Suprapubic skin (tissue), 4 donors: ENCODE data around the gene PHPT1. TPM values are rescaled to one million over a fixed set of nuclear protein-coding genes. Genes with fewer than 3 reads are reported as not detected.
"Not testable (repeated sequence)": the region's sequence is repeated elsewhere in the genome, so short reads cannot be mapped to it uniquely, and the experiment has no call there.

ENCODE experiments used
- DNase-seq, 2 donors: peaks; one replicate each; pipeline ENCODE4 v3.0.0-alpha.2; 2019; ENCODE audit warnings: low spot score in 2 of 2
- H3K27ac ChIP-seq: fragments of 200-600 bp; sonication (generic); one replicate; pipeline ENCODE4 v1.5.1; 2019
- H3K27me3 ChIP-seq: fragments of 200-600 bp; sonication (generic); one replicate; pipeline ENCODE4 v1.5.1; 2019
- H3K36me3 ChIP-seq: fragments of 200-600 bp; sonication (generic); one replicate; pipeline ENCODE4 v1.5.1; 2019
- H3K4me1 ChIP-seq: fragments of 200-600 bp; sonication (generic); one replicate; pipeline ENCODE4 v1.5.1; 2019
- H3K4me3 ChIP-seq: fragments of 200-600 bp; sonication (generic); one replicate; pipeline ENCODE4 v1.5.1; 2019; ENCODE audit warnings: mild to moderate bottlenecking
- H3K9me3 ChIP-seq: fragments of 200-600 bp; sonication (generic); one replicate; pipeline ENCODE4 v1.5.1; 2019
- EP300 ChIP-seq: sonication (generic); formaldehyde crosslinking; IDR thresholded peaks from one replicate; pipeline ENCODE4 v1.6.1; 2017; ENCODE audit warnings: antibody characterized with exemption
- POLR2A ChIP-seq, 2 donors: fragments of 450-650 bp; IDR thresholded peaks; one replicate each; pipeline ENCODE4 v1.6.1; 2017; ENCODE audit warnings: antibody characterized with exemption in 2 of 2, mild to moderate bottlenecking in 2 of 2, moderate library complexity in 2 of 2
- POLR2AphosphoS5 ChIP-seq, 3 donors: sonication (generic); formaldehyde crosslinking; IDR thresholded peaks; one replicate each; pipeline ENCODE4 v1.6.1; 2017; ENCODE audit warnings: antibody characterized with exemption in 3 of 3
- WGBS: methylation state at CpG from one replicate; pipeline ENCODE4 v1.1.5; 2018; 5-methylcytosine and 5-hydroxymethylcytosine counted together
- total RNA-seq, 4 donors: library from RNA; depleted of rRNA; stranded (reverse); fragments of >200 nt; gene quantifications; one replicate each; pipeline ENCODE4 v1.1.0, GENCODE V29; 2016
- TF ChIP-seq, protein P1 (sequence below), 2 donors: fragments of 200-600 bp in 1 of 2; fragments of 450-650 bp in 1 of 2; sonication (generic) in 1 of 2; IDR thresholded peaks; one replicate each; pipeline ENCODE4 v1.5.1; 2016 to 2019; ENCODE audit warnings: antibody characterized with exemption in 2 of 2, mild to moderate bottlenecking in 1 of 2, moderate library complexity in 1 of 2

Gene PHPT1
- total RNA-seq, 4 donors from 2014 or later, result 41.9 to 64.2 (median 46.6) TPM

DNA sequence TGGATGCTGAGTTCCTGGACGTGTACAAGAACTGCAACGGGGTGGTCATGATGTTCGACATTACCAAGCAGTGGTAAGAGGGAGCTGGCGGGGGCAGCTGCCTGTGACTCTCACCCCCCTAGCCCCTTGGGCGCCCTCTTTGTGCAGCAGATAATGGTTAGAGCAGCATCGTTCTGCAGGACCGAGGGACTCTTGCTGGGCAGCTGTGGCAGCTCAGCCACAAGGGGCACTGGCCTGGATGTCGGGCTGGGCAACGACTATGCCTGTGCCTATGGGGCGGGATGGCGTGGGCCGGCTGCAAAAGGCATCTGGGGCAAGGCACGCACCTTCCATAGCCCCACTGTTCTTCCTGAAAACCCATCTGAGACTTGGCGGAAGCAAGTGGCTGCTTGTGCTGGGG is 19.8 kb upstream of the PHPT1 start:
- H3K27ac ChIP-seq, result no peak overlapping the region
- H3K36me3 ChIP-seq, result peaks cover 92% of the 10 kb centered on the region
- no peak for DNase-seq
- TF ChIP-seq POLR2AphosphoS5 (IDR thresholded peaks at IDR 0.05), result no peak
- no peak for TF ChIP-seq POLR2A (IDR thresholded peaks at IDR 0.05)
- TF ChIP-seq EP300, result no peak
- TF ChIP-seq, protein P1, sequence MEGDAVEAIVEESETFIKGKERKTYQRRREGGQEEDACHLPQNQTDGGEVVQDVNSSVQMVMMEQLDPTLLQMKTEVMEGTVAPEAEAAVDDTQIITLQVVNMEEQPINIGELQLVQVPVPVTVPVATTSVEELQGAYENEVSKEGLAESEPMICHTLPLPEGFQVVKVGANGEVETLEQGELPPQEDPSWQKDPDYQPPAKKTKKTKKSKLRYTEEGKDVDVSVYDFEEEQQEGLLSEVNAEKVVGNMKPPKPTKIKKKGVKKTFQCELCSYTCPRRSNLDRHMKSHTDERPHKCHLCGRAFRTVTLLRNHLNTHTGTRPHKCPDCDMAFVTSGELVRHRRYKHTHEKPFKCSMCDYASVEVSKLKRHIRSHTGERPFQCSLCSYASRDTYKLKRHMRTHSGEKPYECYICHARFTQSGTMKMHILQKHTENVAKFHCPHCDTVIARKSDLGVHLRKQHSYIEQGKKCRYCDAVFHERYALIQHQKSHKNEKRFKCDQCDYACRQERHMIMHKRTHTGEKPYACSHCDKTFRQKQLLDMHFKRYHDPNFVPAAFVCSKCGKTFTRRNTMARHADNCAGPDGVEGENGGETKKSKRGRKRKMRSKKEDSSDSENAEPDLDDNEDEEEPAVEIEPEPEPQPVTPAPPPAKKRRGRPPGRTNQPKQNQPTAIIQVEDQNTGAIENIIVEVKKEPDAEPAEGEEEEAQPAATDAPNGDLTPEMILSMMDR (IDR thresholded peaks at IDR 0.05), result no peak
- 97% methylated on average over 12 of the region's 14 CpGs for WGBS
- no peak overlapping the region for H3K4me3 ChIP-seq
- no peaks in the 10 kb centered on the region for H3K4me1 ChIP-seq
- H3K27me3 ChIP-seq, result no peaks in the 10 kb centered on the region
- no peaks in the 10 kb centered on the region for H3K9me3 ChIP-seq

DNA sequence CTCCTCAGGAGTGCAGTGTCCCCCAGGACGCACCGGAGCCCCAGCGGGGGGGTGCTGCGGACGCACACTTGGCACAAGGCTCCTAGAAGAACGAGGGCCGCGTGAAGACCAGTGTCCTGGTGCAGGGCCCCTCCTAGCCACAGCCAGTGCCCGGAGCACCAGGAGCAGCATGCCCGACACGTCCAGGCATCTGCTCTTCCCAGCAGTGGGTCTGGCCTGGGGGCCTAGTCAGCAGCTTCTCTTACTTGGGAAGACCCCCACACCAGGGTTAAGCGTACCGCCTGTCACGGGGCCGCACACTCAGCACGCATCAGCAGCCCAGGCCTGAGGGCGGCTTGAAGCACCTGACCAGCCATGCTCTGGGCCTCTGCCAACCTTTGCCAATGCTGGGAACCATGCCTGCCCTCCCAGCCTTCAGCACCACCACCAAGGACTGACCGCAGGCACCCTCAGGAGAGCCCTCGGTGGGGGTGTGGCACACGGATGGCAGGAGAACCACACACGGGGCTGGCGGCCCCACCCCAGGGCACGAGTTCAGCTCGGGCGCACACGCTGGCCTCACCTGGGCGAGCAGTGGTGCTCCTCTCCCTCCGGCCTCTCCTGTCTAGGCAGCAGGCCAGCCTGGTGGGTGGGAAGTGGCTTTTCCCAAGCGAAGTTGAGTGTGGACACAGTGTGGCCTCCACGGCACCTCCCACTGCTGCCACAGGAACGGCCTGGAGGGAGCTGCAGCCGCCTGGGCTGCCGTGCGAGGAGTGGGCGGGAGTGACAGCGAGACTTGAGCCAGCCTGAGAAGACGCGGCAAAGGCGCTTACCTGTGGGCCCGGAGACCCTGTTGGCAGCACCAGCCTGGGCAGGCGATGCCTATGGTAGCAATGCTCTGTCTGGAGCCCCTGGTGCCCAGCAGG is 19.0 kb upstream of the PHPT1 start:
- Histone ChIP-seq H3K36me3 (peaks cover 84% of the 10 kb centered on the region), H3K9me3 (no peaks in the 10 kb centered on the region), H3K4me3 (no peak overlapping the region), H3K27ac (no peak overlapping the region), H3K27me3 (no peaks in the 10 kb centered on the region), H3K4me1 (no peaks in the 10 kb centered on the region)
- TF ChIP-seq POLR2AphosphoS5 (IDR thresholded peaks at IDR 0.05) (no peak), EP300 (no peak), POLR2A (IDR thresholded peaks at IDR 0.05) (no peak)
- TF ChIP-seq, protein P1 (IDR thresholded peaks at IDR 0.05), result no peak
- 98% methylated on average over 9 of the region's 41 CpGs for WGBS
- no peak for DNase-seq

DNA sequence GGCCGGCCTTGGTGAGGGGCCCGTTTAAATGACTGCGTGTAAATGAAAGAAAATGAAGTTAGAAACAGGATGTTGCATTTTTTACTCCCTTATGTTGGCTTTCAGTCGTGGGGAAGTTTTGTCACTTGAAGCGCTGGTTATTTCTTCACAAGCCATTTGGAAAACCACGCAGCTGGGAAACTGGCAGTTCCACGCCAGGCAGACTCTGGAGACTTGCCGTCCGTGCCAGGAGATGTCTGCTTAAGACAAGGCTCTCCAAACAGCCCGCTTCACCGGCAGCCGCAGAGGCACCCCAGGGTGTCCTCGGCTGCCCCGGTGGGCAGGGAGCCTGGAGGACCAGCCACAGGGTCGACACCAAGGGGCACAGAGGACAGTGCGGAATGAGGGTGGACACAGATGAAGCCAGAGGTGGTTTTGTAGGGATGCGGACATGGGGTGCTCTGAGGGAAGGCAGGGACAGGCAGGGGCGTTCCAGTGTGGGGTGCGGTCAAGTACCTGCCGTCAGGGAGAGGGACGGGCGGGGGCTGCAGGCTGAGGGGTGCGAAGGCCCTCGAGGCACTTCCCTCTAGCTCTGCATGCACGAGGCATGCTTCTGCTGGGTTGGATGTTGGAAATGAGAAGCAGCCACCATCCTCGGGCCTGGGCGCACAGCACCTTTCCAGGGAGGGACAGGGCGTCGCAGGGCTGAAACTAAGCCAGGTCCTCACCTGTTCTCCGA is 18.0 kb upstream of the PHPT1 start:
- 90% methylated on average over 28 of the region's 30 CpGs for WGBS
- Histone ChIP-seq H3K4me3 (no peak overlapping the region), H3K27me3 (no peaks in the 10 kb centered on the region), H3K36me3 (peaks cover 80% of the 10 kb centered on the region), H3K27ac (no peak overlapping the region), H3K9me3 (no peaks in the 10 kb centered on the region), H3K4me1 (no peaks in the 10 kb centered on the region)
- no peak for DNase-seq
- TF ChIP-seq, protein P1 (IDR thresholded peaks at IDR 0.05), result no peak
- no peak for TF ChIP-seq POLR2A (IDR thresholded peaks at IDR 0.05)
- TF ChIP-seq EP300, result no peak
- no peak for TF ChIP-seq POLR2AphosphoS5 (IDR thresholded peaks at IDR 0.05)

DNA sequence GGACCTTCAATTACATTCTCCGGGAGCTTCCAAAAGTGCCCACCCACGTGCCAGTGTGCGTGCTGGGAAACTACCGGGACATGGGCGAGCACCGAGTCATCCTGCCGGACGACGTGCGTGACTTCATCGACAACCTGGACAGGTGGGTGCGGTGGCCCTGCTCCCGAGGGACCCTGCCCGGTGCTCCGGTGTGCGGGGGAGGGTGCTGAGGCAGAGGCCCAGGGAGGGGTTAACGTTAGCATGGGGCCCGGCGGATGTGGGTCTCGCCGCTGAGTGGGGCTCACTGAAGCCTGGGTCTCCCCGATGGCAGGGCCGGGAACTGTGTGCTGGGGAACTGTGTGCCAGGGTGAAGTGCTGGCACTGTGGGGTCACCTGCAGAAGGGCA is 17.5 kb upstream of the PHPT1 start:
- no peaks in the 10 kb centered on the region for H3K9me3 ChIP-seq
- no peak overlapping the region for H3K4me3 ChIP-seq
- no peak for DNase-seq
- peaks cover 79% of the 10 kb centered on the region for H3K36me3 ChIP-seq
- H3K4me1 ChIP-seq, result no peaks in the 10 kb centered on the region
- no peak for TF ChIP-seq EP300
- no peak for TF ChIP-seq POLR2AphosphoS5 (IDR thresholded peaks at IDR 0.05)
- no peak for TF ChIP-seq POLR2A (IDR thresholded peaks at IDR 0.05)
- TF ChIP-seq, protein P1 (IDR thresholded peaks at IDR 0.05), result no peak
- no peak overlapping the region for H3K27ac ChIP-seq
- no peaks in the 10 kb centered on the region for H3K27me3 ChIP-seq
- WGBS, result 94% methylated on average over 11 of the region's 23 CpGs

DNA sequence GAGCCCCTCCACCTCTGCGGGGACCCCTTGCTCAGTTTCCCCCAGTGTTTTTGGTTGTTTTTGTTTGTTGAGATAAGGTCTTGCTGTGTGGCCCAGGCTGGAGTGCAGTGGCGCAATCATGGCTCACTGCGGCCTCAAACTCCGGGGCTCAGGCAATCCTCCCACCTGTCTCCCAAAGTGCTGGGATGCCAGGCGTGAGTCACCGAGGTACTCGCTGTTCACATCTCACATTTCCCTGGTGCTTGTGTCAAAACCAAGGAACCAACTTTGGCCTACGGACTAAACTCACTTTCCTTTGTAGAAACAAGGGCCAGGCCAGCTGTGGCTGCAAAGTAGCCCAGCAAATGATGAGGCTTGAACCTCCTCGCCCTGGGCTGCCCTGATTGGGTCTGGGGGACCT is 16.6 kb upstream of the PHPT1 start:
- Histone ChIP-seq H3K4me3 (no peak overlapping the region), H3K4me1 (no peaks in the 10 kb centered on the region), H3K9me3 (no peaks in the 10 kb centered on the region), H3K27ac (no peak overlapping the region), H3K36me3 (peaks cover 77% of the 10 kb centered on the region), H3K27me3 (no peaks in the 10 kb centered on the region)
- no peak for TF ChIP-seq POLR2A (IDR thresholded peaks at IDR 0.05)
- TF ChIP-seq EP300, result no peak
- TF ChIP-seq, protein P1 (IDR thresholded peaks at IDR 0.05), result no peak
- no peak for TF ChIP-seq POLR2AphosphoS5 (IDR thresholded peaks at IDR 0.05)
- WGBS, result 100% methylated on average over 1 of the region's 9 CpGs
- DNase-seq, result no peak

DNA sequence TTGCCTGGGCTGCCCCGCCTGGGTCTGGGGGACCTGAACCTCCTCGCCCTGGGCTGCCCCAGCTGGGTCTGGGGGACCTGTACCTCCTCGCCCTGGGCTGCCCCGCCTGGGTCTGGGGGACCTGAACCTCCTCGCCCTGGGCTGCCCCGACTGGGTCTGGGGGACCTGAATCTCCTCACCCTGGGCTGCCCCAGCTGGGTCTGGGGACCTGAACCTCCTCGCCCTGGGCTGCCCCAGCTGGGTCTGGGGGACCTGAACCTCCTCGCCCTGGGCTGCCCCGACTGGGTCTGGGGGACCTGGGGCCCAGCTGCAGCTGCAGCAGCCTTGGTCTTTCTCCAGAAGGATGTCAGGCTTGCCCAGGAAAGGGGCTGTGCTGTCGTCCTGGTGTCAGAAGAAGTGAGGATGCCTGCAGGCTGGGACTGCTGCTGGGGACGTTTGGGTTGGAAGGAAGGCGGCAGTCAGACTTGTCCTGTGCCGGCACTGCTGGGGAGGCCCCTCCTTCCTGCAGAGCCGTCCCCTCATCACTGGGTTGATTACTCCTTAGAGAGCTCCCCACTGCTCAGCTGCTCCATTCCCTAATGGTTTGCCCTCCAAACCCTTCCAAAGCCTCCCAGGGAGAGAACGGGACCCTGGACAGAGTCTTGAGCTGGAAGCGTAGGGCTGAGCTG is 15.7 kb upstream of the PHPT1 start:
- 66% methylated on average over 11 of the region's 16 CpGs for WGBS
- H3K4me1 ChIP-seq, H3K4me3 ChIP-seq, H3K27ac ChIP-seq, H3K27me3 ChIP-seq, DNase-seq, H3K9me3 ChIP-seq: not testable (repeated sequence)
- H3K36me3 ChIP-seq, result peaks cover 78% of the 10 kb centered on the region
